Panc1 (cell line): ENCODE results near the gene TGFB2. TPM values are rescaled to one million over a fixed set of nuclear protein-coding genes. Genes with fewer than 3 reads are reported as not detected.

Source experiments
- ATAC-seq: fragments of 200-7000 bp; cut with Tn5 transposase; 2 replicates; pipeline ENCODE4 v1.9.1; 2020; ENCODE audit warnings: mild to moderate bottlenecking, moderate library complexity
- BruUV-seq: library from RNA; stranded (reverse); fragments of 400-500 nt; replicated peaks from 2 replicates; lab custom pipeline; 2021; lab: Mats Ljungman, UMichigan
- CTCF ChIA-PET: fragments of 300-600 bp; sonication (Branson Sonifier 250); formaldehyde crosslinking; loops from one replicate; lab custom pipeline; 2022; ENCODE audit warnings: antibody characterized with exemption; lab: Charles Lee
- POLR2A ChIA-PET: fragments of 300-600 bp; sonication (Branson Sonifier 250); formaldehyde crosslinking; loops from one replicate; lab custom pipeline; 2022; ENCODE audit warnings: antibody characterized with exemption; lab: Charles Lee
- DNase-seq: peaks from one replicate; pipeline ENCODE4 v3.0.0-alpha.2; 2010; ENCODE audit warnings: low read depth, low spot score
- H3K27ac ChIP-seq: 2 replicates; pipeline ENCODE4 v1.5.1; 2011; ENCODE audit warnings: mild to moderate bottlenecking, low read length, inconsistent platforms
- H3K27me3 ChIP-seq: fragments of 200-500 bp; sonication (Bioruptor generic); 2 replicates; pipeline ENCODE4 v1.6.0; 2014; ENCODE audit warnings: low read length, inconsistent platforms; ENCODE audit not compliant: control insufficient read depth, insufficient read depth
- H3K36me3 ChIP-seq: fragments of 200-500 bp; sonication (Bioruptor generic); 2 replicates; pipeline ENCODE4 v1.5.1; 2014; ENCODE audit warnings: inconsistent platforms, mild to moderate bottlenecking, low read length, moderate library complexity; ENCODE audit not compliant: control insufficient read depth, insufficient read depth
- H3K4me1 ChIP-seq: 2 replicates; pipeline ENCODE4 v1.5.1; 2011; ENCODE audit warnings: inconsistent platforms, mild to moderate bottlenecking, low read length, moderate library complexity; ENCODE audit not compliant: control insufficient read depth, insufficient read depth
- H3K4me3 ChIP-seq, 2 experiments: 2 replicates each; pipeline ENCODE4 v1.5.1; 2011 to 2012; ENCODE audit warnings: low read depth in 2 of 2, low read length in 2 of 2, mild to moderate bottlenecking in 2 of 2, inconsistent platforms in 1 of 2, moderate library complexity in 1 of 2
- H3K9me3 ChIP-seq: fragments of 200-500 bp; sonication (Bioruptor generic); 2 replicates; pipeline ENCODE4 v1.5.1; 2014; ENCODE audit warnings: low read depth, mild to moderate bottlenecking, inconsistent platforms, low read length, moderate library complexity; ENCODE audit not compliant: control insufficient read depth, insufficient read depth
- CTCF ChIP-seq: fragments of 450-650 bp; IDR thresholded peaks from 2 replicates; pipeline ENCODE4 v1.5.1; 2017; ENCODE audit warnings: mild to moderate bottlenecking
- POLR2AphosphoS5 ChIP-seq: IDR thresholded peaks from 2 replicates; pipeline ENCODE4 v1.6.1; 2012; ENCODE audit warnings: mild to moderate bottlenecking, low read depth, low read length, moderate library complexity
- SIN3A ChIP-seq: IDR thresholded peaks from 2 replicates; pipeline ENCODE4 v1.6.1; 2012; ENCODE audit warnings: low read depth, mild to moderate bottlenecking, low read length, moderate library complexity, borderline replicate concordance; ENCODE audit not compliant: insufficient read depth
- TCF7L2 ChIP-seq: IDR thresholded peaks from 2 replicates; pipeline ENCODE4 v1.6.1; 2011; ENCODE audit warnings: mild to moderate bottlenecking, low read depth, low read length, inconsistent platforms
- in situ Hi-C: cut with HindIII; loops from 2 replicates; pipeline ENCODE4 v1.10.0; 2016; ENCODE audit warnings: low sequenced_read_pairs, low pct_unique_long_range_greater_than_20kb
- intact Hi-C: fragments of 100-400 bp; cut with micrococcal nuclease; formaldehyde crosslinking; loops from one replicate; pipeline ENCODE4 v1.10.0; 2022; ENCODE audit not compliant: unreplicated experiment
- total RNA-seq: library from RNA; stranded (reverse); gene quantifications from one replicate; pipeline ENCODE4 v1.2.1, GENCODE V29; 2021; ENCODE audit not compliant: unreplicated experiment
- TF ChIP-seq, protein P1 (sequence below), 2 experiments: IDR thresholded peaks; 2 replicates each; pipeline ENCODE4 v1.6.1; 2011 to 2012; ENCODE audit warnings: low read depth in 2 of 2, control low read depth in 1 of 2, low read length in 1 of 2, mild to moderate bottlenecking in 1 of 2, moderate library complexity in 1 of 2; ENCODE audit not compliant: insufficient read depth in 1 of 2

Gene TGFB2
- total RNA-seq, 1 experiment from 2014 or later: 58.9 TPM

- BruUV-seq: no TSS peak
- intact Hi-C loops: no loop called here
- ATAC-seq: no peak; the same call in 1 of the 2 replicates
Observed at GRCh38 chr1:218408942-218409341, 63.8 kb downstream of the TGFB2 start.

DNA sequence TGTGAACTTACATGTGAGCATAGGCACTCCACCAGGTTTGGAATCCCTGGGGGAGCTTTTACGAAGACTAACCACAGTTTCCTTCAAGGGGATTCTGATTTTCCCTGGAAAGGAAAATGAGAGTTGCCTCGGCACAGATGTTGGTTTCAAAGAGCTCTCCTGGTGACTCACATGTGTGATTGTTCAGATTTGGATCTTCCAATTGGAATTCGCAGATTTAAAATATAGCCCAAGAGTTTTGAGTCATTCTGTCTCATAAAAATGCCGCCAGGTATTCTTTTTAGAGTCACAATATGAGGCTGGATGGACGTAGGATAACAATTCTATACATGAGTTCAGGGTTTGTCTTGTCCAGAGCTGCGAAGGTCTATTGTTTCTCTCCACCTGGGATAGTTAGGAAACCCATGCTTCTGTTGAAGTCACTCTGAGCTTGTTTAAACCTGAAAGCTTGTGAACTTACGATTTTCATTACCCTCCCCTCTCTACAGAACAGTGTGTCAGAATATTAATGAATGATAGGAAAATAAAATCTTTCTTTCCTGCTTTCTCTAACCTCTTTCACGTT is 64.9 kb downstream of the TGFB2 start:
- peaks cover 2% of the 10 kb centered on the region; the same call in 1 of the 2 replicates for H3K36me3 ChIP-seq
- H3K27me3 ChIP-seq: no peaks in the 10 kb centered on the region
- peaks cover 15% of the 10 kb centered on the region; the same call in 1 of the 2 replicates for H3K4me1 ChIP-seq
- DNase-seq (no peak), ATAC-seq (no peak)
- in situ Hi-C loops: no loop called here
- POLR2A ChIA-PET: no interaction called here
- H3K4me3 ChIP-seq: no peak overlapping the region
- no peaks in the 10 kb centered on the region for H3K9me3 ChIP-seq
- intact Hi-C loops: no loop called here
- BruUV-seq: no TSS peak
- H3K27ac ChIP-seq: peak overlapping the region; percentile 58; the same call in 1 of the 2 replicates
- CTCF ChIA-PET: no interaction called here
- TF ChIP-seq TCF7L2 (no peak), POLR2AphosphoS5 (no peak), CTCF (no peak), SIN3A (no peak)
- TF ChIP-seq, protein P1, sequence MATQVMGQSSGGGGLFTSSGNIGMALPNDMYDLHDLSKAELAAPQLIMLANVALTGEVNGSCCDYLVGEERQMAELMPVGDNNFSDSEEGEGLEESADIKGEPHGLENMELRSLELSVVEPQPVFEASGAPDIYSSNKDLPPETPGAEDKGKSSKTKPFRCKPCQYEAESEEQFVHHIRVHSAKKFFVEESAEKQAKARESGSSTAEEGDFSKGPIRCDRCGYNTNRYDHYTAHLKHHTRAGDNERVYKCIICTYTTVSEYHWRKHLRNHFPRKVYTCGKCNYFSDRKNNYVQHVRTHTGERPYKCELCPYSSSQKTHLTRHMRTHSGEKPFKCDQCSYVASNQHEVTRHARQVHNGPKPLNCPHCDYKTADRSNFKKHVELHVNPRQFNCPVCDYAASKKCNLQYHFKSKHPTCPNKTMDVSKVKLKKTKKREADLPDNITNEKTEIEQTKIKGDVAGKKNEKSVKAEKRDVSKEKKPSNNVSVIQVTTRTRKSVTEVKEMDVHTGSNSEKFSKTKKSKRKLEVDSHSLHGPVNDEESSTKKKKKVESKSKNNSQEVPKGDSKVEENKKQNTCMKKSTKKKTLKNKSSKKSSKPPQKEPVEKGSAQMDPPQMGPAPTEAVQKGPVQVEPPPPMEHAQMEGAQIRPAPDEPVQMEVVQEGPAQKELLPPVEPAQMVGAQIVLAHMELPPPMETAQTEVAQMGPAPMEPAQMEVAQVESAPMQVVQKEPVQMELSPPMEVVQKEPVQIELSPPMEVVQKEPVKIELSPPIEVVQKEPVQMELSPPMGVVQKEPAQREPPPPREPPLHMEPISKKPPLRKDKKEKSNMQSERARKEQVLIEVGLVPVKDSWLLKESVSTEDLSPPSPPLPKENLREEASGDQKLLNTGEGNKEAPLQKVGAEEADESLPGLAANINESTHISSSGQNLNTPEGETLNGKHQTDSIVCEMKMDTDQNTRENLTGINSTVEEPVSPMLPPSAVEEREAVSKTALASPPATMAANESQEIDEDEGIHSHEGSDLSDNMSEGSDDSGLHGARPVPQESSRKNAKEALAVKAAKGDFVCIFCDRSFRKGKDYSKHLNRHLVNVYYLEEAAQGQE (IDR thresholded peaks at IDR 0.05; ENCODE audit: insufficient read depth in 1 of 2, low read depth in 2 of 2, low read length in 1 of 2): no peak

More at GRCh38 chr1:218408942-218409341, 63.8 kb downstream of the TGFB2 start:
- no peaks in the 10 kb centered on the region for H3K27me3 ChIP-seq
- no peaks in the 10 kb centered on the region for H3K9me3 ChIP-seq
- in situ Hi-C loops: no loop called here
- no peak for TF ChIP-seq TCF7L2
- no peak for TF ChIP-seq CTCF
- no peak for TF ChIP-seq SIN3A
- no peak for TF ChIP-seq POLR2AphosphoS5
- TF ChIP-seq, protein P1 (IDR thresholded peaks at IDR 0.05; ENCODE audit: insufficient read depth in 1 of 2, low read depth in 2 of 2, low read length in 1 of 2): no peak
- peak overlapping the region; percentile 35; the same call in 1 of the 2 replicates for H3K27ac ChIP-seq
- CTCF ChIA-PET: no interaction called here
- peaks cover 6% of the 10 kb centered on the region; the same call in 1 of the 2 replicates for H3K4me1 ChIP-seq
- H3K36me3 ChIP-seq: peaks cover 2% of the 10 kb centered on the region; the same call in 1 of the 2 replicates
- H3K4me3 ChIP-seq: no peak overlapping the region
- POLR2A ChIA-PET: interaction anchor here (0.6 kb wide), 1 partner anchor 267 kb away, joined by 3 read pairs; no protein-coding TSS in a partner anchor
- no peak for DNase-seq
